Dedifferentiated amniotic fluid mesenchymal stem cell (primary cell): Measurements from ENCODE around the gene CD9.
A peak's percentile ranks its signal among the peaks of the same experiment; 100 is the strongest.

ENCODE experiments used
- DNase-seq: peaks from one replicate; pipeline ENCODE4 v3.0.0-alpha.2; 2016; ENCODE audit errors: extremely low spot score

CD9 gene

DNA sequence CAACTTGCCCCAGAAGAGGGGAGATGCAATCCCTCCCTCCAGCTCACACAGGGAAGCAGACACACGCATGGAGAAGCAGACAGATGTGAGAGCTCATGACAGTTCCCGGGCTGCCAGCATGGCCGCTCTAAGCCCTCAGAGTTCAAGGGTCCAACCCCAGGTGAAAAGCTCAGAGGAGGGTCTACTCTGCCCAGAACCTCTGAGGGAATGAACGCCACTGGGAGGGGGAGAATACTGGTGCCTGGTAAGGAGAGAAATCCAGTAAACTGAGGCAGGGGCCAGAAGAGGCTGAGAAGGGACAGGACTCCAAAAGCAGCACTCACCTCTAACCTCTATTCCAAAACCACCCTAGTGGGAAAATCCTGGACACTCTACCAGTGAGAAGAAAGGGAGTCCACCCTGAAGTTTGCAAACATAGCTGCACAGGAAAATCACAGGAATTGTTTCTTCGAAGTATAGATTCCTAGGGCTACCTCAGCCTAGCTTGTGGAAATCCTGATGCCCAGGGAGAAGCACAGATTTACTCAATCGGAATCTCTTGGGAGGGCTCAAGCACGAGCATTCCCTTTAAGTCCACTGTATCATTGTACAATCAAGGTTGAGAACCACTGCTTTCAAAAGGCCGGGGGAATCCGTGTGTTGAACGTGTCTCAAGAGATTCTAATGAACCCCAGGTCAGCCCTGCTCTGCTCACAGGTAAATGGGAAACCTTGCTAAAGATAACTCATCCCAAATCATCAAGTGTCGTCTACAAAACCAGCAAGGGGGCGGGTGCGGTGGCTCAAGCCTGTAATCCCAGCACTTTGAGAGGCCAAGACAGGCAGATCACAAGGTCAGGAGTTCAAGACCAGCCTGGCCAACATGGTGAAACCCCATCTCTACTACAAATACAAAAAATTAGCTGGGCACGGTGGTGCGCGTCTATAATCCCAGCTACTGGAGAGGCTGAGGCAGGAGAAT, 76.0 kb downstream of the CD9 start:
- DNase-seq = no peak

DNA sequence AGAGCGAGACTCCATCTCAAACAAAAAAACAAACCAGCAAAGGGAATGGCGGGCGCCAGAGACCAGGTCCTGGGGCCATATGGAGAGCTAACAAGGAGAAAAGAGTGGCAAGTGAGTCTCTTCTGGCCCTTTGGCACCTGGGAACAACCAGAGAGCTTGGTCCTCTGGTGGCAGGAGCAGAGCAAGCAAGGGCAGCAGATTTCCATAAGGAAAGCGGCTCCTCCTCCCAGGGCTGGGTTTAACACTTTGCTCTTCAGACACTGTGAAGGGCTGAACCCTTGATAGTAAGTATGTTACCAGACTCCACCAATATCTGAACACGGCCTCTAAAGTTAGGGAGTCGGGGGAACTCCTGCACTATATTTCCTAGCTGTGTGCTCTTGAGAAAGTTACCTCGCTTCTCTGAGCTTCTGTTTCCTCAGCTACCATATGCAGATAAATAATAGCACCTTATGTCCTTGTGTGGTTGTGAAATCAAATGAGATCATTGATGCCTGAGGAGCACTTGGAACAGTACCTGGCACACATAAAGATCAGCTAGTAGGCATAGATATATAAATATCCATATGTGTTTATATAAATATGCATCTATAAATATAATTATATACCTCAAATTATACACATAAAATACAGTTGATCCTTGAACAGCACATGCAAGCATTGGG, 76.9 kb downstream of the CD9 start:
- no peak for DNase-seq

DNA sequence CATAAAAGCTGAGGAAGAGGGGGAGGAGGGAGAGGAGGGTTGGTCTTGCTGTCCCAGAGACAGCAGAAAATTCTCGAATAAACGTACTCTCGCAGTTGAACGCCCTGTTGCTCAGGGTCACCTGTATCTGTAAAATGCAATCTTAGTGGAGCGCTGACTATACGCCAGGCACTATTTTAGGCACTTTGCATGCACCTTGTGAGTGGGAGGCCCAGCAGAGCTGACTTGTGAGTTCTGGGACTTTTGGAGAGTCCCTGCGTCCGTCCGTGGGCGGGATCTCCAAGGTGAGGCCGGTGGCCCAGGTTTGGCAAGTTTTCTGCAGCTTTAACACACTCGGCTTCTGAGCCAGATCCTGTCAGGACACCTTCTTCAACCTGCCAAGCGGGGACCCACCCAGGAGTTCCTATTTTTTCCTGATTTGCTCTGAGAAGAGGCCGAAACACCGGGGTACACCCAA, 77.8 kb downstream of the CD9 start:
- no peak for DNase-seq

DNA sequence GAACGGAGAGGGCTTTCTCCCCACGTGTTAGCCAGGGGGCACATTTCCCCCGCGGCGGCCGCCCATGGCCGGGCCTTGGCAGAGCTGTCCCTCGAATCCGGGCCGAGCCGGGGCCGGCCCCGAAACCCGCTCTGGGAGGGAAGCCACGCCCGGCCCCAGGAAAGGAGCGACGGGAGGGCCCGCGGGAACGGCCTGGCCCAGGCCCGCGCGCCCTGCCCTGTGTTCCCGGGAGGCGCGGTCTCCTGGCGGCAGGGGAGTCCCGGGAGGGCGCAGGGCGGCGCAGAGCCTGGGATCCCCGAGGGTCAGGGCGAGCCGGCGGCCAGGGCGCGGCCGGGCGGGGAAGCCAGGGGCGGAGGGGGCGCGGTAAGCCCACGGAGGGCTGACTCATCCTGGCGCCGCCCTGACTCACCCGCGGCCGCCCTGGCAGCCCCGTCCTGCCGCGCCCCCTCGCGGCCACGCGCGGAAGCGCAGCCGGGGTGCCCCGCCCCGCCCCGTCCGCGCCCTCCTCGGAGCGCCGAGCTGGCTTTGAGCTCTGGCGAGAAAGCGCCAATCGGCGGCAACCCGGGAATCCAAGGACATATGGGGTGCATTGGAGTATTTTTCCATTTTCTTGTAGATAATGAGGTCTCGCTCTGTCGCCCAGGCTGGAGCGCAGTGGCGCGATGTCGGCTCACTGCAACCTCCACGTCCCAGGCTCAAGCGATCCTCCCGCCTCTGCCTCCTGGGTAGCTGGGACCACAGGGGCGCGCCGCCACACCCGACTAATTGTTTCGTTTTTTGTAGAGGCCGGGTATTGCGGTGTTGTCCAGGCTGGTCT, 78.4 kb downstream of the CD9 start:
- peak; percentile 73 for DNase-seq

DNA sequence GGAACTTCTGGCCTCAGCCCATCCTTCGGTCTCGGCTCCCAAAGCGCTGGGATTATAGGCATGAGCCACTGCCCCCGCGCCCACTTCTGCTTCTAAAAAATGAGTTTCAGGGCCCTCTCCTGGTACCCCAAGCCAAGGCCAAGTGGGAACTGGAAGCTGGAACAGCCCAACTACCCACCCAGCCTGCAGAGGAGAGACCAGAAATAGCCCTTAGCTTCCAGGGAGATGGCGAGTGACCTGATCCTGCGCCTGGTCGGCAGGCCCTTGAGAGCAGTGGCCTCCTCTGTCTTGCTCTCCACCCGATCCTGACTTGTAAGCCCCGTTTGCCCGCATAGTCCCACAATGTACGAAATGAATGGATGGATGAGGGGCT, 79.0 kb downstream of the CD9 start:
- no peak for DNase-seq

DNA sequence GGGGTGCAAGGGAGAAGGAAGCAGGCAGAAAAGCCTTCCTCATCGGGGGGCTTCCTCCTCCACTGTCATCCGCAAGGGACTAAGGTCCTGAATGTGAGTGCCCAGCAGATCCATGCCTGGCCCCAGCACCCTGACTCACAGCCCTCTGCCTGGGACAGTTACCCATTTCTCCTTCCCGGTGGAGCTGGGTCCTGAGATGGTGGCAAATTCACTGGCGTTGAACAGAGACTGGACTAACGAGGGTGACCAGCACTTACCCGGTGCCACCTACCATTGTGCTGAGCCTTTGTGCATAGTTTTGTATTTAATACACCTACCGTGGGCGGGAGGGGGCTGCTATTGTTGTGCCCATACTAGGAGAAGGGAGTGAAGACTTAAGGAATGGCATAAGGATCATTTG, 79.4 kb downstream of the CD9 start:
- DNase-seq = no peak

DNA sequence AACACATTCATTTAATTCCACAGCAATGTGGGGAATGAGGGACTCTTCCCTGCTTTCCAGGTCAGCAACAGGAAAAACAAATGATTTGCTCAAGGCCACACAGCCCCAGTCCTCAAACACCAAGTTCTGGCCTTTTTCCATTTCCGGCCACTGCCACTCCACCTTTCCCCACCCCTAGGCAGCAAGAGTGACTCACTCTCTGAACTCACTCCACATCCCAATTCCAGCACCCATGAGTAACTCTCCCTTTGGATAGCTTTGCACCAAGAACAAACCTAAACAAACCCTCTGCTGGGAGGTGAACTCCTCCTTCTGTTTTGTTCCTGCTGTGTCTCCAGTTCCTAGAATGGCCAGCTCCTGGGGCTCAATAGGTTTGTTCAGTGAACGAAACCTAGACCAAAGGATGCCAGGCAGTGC, 79.9 kb downstream of the CD9 start:
- DNase-seq = peak; percentile 80

DNA sequence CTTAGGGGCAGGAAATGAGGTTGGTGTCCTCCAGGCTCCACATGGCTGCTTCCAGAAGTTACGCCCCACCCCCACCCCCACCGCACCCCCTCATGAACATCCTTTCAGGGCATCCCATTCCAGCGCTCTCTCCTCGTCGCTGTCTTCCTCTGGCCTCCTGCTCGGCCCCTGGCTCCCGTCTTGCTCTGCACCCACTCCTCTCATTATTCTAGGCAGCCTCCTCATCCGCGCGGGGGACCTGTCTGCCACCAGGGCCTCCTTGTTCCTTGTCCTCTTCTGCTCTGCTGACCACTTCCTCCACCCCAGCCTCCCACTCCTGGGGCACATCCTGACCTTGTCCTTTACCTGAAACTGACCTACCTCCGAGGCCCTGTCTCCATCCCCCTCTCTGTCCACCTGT, 80.5 kb downstream of the CD9 start:
- DNase-seq = no peak

DNA sequence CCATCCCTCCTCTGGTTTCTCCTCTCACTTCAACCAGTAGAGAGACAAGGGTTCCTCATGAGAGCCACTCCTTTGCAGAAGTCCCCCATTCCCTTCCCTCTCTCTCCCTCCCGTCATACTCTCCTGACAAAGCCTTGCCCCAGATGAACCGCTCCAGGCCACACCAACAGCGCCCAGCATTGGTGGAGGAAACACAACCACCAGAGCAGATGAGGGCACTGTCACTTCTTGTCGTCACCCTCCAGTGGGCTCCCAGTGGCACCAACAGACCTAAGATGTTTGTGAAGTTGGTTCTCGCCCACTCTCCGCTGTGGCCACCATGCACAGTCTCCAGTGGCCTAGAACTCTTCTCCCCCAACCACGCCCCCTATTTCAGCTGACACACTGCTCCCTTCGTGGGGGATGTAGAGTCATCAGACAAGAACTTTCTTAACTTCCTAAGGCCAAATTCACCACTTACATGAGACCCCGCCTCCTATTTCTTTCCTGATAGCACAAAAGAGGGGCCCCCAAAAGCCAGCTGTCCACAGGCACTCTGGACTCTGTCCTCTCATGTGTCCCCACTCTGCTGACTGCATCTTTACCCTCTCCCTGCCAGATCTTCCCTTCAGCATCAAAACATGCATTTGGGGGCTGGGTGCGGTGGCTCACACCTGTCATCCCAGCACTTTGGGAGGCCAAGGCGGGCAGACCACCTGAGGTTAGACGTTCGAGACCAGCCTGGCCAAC, 81.0 kb downstream of the CD9 start:
- DNase-seq = no peak

DNA sequence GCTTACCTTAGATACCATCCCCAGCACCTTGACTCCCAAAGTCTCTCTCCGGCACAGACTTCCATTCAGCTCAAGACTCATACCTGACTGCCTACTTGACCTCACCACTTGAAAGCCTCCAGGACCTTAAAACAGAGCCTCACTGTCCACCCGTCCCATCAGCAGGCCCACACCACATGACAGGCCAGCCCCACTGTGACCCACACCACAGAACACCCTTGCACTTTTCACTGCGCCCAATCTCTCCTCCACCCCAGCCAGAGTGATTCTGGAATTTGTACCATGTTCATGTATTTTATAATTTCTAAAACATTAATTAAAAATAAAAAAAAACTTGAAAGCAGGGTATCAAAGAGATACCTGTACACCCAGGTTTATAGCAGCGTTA, 82.2 kb downstream of the CD9 start:
- no peak for DNase-seq

DNA sequence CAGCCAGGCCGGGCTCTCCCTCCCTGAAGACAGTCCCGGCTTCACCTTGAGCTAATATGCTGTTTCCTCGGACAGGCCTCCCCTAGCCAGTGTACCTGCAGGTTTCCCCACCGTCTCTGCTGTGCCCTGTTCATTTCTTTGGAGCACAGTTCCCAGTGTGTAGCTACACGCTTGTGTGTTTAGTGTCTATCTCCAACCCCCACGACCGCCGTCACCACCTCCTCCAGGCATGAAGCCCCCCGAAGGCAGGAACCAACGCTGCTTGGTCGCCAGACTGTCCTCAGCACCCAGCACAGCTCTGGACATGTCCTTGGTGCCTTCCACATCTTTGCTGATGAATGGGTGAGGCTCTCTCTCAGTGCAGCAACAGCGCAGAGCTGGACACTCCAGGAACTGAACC, 84.1 kb downstream of the CD9 start:
- DNase-seq = no peak

DNA sequence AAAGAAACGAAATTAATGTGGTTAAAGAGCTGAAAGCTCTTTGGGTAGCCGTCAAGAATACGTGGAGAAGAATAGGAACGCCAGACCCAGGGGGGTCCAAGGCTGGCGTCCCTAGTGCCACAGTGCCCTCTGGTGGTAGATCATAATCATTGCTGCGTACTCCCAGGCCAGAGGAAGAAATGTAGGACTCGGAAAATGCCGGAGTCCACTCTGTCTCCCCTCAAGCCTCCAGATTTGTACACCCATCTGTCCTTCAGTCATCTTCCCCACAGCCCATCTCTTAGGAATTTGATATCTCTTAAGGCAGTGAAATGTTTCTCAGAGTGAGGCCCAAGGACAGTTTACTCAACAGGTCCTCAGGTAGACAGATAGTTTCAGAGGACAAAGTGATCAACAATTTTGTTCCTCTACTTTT, 84.9 kb downstream of the CD9 start:
- peak; percentile 69 for DNase-seq

DNA sequence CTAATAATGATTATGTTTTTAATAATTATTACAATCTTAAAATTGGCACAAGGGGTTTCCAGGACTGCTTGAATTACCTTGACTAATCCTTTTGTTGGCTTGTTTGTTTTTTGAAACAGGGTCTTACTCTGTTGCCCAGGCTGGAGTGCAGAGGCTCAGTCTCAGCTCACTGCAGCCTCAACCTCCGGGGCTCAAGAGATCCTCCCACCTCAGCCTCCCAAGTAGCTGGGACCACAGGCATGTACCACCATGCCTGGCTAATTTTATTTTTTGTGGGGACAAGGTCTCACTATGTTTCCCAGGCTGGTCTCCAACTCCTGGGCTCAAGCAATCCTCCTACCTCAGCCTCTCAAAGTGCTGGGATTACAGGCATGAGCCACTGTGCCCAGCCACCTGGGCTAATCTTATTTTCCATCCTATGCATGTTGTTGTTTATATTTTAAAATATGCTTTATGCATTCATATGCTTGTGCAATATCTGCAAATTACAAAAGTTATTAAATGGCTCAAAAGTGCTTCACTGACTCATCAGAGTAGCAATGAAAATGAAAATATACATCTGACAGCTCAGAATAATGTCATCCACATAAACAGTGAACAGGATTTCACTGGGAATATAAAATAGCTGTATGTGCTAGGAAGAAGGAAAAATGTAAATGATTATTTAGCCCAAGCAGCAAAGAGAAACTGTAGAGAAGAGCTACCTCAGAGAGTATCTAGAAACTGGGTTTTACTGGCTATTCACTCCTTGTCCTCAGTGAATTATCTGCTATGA, 85.5 kb downstream of the CD9 start:
- no peak for DNase-seq
